GM18502 (cell line): ENCODE results near the gene NXPE3.

Experiments
- ATAC-seq: cut with Tn5 transposase; IDR thresholded peaks from one replicate; pipeline ENCODE4 v1.9.1; 2021; ENCODE audit warnings: mild to moderate bottlenecking; ENCODE audit not compliant: unreplicated experiment, poor library complexity

The NXPE3 gene

DNA sequence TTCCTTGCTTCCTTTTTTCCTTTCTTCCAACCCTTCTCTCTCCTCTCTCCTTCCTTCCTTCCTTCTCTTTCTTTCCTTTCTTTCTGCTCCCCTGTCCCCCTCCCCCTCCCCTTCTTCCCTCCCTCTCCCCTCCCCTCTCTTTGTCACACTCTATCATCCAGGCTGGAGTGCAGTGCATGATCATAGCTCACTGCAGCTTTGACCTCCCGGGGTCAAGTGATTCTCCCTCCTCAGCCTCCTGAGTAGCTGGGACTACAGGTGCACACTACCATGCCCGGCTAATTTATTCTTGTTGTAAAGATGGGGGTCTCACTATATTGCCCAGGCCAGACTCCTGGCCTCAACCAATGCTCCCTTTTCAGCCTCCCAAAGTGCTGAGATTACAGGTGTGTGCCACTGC is 89.0 kb downstream of the NXPE3 start:
- no peak for ATAC-seq

DNA sequence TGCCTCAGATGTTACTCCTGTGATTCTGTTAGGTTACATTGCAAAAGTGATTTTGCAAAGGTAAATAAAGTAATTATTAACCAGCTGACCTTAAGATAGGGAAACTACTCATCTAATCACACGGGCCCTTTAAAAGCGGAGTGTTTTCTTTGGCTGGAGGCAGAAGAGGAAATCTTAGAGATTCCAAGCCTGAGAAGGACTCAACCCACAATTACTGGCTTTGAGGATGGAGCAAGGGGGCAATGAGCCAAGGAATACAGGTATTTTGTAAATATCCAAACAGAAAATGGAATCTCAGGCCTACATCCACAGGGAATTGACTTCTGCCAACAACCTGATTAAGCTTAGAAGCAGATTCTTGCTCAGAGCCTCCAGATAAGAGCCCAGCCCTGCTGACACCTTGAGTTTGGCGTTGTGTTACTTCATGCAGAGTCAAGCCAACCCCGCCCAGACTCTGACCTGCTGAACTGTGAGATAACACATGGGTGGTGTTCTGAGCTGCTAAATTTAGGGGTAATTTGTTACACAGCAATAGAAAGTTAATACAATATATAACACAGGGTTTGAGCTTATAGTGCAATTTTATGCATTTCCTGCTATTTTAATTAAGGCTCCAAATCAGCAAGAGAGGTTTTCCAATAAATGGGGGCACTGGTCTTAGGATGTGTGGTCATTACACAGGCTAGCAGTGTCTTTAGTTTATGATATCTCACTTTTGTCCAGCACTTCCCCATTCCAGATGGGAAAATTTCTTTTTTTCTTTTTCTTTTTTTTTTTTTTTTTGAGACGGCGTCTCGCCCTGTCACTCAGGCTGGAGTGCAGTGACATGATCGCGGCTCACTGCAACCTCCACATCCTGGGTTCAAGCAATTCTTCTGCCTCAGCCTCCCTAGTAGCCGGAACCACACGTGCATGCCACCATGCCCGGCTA is 89.8 kb downstream of the NXPE3 start:
- ATAC-seq, result no peak

DNA sequence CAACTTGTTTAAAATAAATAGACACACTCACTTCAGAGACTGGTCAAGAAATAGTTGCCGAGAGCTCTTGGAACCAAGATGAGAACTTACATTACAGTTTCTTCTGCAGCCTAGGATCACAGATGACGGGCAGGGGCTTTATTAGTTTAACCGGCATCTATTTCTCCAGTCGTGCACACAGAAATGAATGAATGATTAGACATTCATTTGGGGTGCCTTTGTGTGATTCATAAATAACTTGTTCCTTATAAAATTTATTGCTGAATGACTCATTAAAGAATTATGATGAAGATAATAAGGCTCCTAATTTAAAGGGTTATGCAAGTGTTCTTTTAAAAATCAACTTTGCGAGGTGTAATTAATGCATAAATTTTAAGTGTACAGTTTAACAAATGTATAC is 91.1 kb downstream of the NXPE3 start:
- ATAC-seq, result no peak

DNA sequence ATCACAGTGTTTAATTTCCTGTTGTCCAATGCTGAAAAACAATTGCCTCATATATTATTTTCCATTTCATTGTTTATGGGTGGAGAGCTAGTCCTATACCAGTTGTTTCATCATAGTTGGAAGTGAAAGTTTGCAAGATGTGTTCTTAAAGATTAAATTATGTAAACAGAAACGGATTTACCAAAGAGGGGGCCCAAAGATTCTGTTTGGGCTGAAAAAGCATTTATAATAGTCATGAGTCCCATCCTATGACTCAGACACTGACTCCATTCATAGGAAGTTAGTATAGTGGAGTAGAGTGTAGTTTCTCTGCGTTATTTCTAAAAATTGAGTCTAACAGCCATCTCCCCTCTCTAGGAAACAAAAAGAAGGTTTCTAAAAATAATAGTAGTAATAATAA is 94.6 kb downstream of the NXPE3 start:
- no peak for ATAC-seq

DNA sequence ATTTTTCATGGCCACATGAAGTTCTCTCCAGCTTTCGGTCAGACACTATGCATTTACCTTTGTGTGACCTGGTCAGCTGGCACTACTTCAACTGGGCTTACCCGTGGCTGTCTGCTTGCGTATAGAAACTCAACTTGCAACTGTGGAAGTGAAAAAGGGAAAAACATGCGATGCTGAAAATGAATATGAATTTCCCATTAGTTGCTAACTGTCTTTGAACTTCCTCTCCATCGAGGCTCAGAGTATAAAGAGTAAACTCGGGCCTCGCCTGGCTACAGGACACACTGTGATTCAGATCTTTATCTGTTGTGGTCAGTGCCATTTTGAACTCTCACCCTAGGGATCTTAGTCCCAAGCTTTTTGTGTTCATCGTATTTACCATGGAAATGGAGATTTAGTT is 97.1 kb downstream of the NXPE3 start:
- ATAC-seq, result no peak
